GM12875 (cell line): Measurements from ENCODE around the gene CDSN.
A peak's percentile ranks its signal among the peaks of the same experiment; 100 is the strongest.

ENCODE experiments used
- H3K4me3 ChIP-seq: one replicate; pipeline ENCODE4 v1.5.1; 2011; ENCODE audit warnings: low read depth, low read length, control low read depth
- CTCF ChIP-seq: IDR thresholded peaks from 2 replicates; pipeline ENCODE4 v1.5.1; 2011; ENCODE audit warnings: low read depth, mild to moderate bottlenecking, control low read depth, inconsistent platforms, low read length, moderate library complexity, borderline replicate concordance; ENCODE audit not compliant: insufficient read depth

Gene CDSN

DNA sequence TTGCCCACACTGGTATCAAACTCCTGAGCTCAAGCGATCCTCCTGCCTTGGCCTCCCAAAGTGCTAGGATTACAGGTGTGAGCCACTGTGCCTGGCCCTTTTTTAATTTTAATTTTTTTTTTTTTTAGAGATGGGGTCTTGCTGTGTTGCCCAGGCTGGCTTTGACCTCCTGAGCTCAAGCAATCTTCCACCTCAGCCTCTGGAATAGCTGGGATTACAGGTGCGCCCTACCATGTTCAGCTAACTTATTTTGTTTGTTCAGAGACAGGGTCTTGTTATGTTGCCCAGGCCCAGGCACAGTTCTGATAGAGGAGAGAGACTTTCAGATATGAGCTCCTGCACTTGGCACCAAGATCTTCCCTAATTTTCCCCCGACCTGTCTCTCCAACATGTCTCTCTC lies 10.5 kb upstream of the CDSN start:
- H3K4me3 ChIP-seq = no peak overlapping the region
- TF ChIP-seq CTCF = no peak

DNA sequence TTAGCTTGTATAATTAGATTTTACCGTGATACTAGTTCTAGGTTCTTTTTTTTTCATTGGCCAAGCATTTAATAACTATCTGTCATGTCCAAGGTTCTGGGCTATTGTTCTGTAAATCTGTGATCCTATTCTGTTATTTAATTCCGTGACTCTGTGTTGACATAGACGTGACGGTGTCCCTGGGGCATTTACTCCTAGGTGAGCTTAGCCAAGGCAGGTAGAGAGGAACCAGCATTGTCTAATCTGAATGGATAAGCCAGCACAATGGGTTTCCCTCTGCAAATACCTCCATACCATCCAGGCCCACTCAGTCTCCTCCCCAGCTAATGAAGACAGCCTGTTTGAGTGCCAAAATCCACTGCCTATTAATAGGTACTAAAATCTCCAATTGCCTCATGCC lies 8.9 kb upstream of the CDSN start:
- H3K4me3 ChIP-seq = no peak overlapping the region
- no peak for TF ChIP-seq CTCF

DNA sequence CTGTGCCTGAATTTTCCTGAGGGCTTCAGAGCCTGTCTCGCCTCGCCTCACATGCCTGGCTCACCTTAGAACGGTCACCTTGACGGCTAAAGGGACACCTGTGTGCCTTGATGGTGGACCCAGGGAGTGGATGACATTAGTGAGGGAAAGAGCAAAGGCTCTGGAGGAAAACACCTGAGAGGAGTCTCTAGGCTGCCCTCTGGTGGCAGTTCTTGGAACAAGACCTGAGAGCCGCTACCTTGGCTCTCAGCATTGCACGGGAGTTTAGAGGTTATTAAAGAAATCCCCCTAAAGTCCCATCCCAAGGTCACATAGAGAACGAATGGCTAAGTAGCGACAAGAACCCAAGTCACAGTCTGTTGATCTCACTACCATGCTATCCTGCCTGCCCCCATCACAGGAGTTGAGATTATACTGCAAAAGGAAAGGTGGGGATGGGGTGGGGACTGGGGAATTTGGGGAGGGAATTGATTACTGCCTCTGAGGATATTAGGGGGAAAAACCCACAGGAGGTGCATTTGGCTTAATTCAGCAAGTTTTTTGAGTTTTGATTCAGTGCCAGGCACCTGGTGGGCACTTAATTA lies 7.9 kb upstream of the CDSN start:
- no peak overlapping the region for H3K4me3 ChIP-seq
- TF ChIP-seq CTCF = peak; percentile 83

DNA sequence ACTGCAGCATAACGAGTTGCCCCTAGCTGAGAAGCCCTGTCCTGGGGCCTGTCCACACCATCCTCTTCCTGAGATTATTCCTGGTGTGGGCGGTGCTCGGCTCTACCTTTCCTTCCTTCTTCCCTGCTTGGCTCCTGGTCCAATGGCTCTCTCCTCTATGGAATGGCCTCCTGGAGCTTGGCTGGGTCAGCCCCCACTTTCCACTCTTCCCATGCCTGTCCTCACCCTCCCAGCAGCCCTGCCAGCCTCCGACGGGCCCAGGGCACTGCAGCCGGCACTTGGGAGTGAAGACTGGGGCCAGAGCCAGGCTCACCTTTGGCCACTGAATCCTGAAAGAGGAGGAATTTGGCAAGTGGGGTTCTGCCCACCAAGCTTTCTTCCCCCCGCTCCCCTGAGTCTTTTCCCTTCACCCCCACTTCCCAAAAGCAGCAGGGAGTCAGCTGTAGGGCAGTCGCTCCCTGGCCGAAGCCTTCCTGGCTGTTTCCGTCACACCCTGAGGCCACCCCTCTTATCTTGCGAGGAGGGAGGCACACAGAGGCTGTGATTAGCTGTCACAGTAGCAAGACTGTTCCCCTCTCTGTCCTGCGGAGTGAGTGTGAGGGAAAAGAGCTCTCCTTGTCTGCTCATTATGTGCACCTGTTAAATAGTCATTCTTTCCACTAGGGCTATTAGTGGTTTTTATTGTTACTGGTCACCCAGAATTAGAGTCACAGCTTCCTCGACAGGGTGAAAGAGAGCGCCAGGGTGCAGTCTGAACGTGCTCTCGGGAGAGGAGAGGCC lies 6.3 kb upstream of the CDSN start:
- no peak for TF ChIP-seq CTCF
- no peak overlapping the region for H3K4me3 ChIP-seq

GRCh38 chr6:31125586-31126363 lies 5.5 kb upstream of the CDSN start:
- H3K4me3 ChIP-seq = no peak overlapping the region
- TF ChIP-seq CTCF = no peak

DNA sequence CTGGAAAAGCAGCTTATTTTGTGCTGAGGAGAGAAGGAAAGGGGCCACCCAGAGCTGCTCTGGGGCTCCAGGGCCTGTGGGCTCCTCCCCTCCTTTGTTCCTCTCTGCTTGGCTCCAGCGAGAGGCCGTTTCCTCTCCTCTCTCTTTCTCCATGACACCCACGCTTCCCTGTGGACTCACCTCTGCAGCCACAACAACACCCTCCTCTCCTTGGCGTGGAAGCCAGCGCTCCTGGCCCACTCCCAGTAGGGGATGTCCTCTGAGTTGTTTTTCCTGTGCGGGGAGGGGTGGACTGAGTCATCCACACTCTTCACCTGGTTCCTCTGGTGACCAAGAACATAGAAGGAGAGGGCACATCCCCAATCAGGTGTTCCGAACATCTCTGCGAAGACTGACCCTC lies 4.9 kb upstream of the CDSN start:
- H3K4me3 ChIP-seq = no peak overlapping the region
- no peak for TF ChIP-seq CTCF
